Neuronal stem cell (in vitro differentiated cells): ENCODE data around the gene RASA3.
"Not testable (repeated sequence)": the region's sequence is repeated elsewhere in the genome, so short reads cannot be mapped to it uniquely, and the experiment has no call there.

Source experiments
- DNase-seq: peaks from one replicate; pipeline ENCODE4 v3.0.0-alpha.2; 2013; ENCODE audit warnings: low spot score
- H2AFZ ChIP-seq: one replicate; pipeline ENCODE4 v1.6.1; 2013; ENCODE audit warnings: mild to moderate bottlenecking, low read length, inconsistent platforms
- H2AK5ac ChIP-seq: 2 replicates; pipeline ENCODE4 v1.6.1; 2013; ENCODE audit warnings: low read depth, mild to moderate bottlenecking, inconsistent platforms, low read length, moderate library complexity, mixed read lengths
- H2BK120ac ChIP-seq: 2 replicates; pipeline ENCODE4 v1.6.1; 2013; ENCODE audit warnings: low read depth, mild to moderate bottlenecking, inconsistent platforms, low read length, moderate library complexity, mixed read lengths
- H2BK12ac ChIP-seq: one replicate; pipeline ENCODE4 v1.6.1; 2013; ENCODE audit warnings: low read length, inconsistent platforms
- H2BK15ac ChIP-seq: 2 replicates; pipeline ENCODE4 v1.6.1; 2013; ENCODE audit warnings: mild to moderate bottlenecking, low read length, inconsistent platforms, mixed read lengths
- H2BK5ac ChIP-seq: one replicate; pipeline ENCODE4 v1.6.1; 2013; ENCODE audit warnings: inconsistent platforms, mild to moderate bottlenecking, low read length, moderate library complexity
- H3K14ac ChIP-seq: one replicate; pipeline ENCODE4 v1.6.1; 2013; ENCODE audit warnings: low read length, inconsistent platforms
- H3K18ac ChIP-seq: 2 replicates; pipeline ENCODE4 v1.6.1; 2013; ENCODE audit warnings: low read length, inconsistent platforms
- H3K23ac ChIP-seq: 2 replicates; pipeline ENCODE4 v1.6.1; 2013; ENCODE audit warnings: low read depth, mild to moderate bottlenecking, mixed read lengths, low read length, inconsistent platforms; ENCODE audit not compliant: poor library complexity
- H3K27ac ChIP-seq: replicated peaks from 3 replicates; pipeline ENCODE4 v1.5.1; 2013; ENCODE audit warnings: low read length, inconsistent platforms
- H3K27me3 ChIP-seq, 3 experiments: 2 replicates each; pipeline ENCODE4 v1.6.1; 2013; ENCODE audit warnings: low read length in 3 of 3, mild to moderate bottlenecking in 2 of 3, inconsistent platforms in 1 of 3, low read depth in 1 of 3, mixed read lengths in 1 of 3, moderate library complexity in 1 of 3; ENCODE audit not compliant: control insufficient read depth in 3 of 3, insufficient read depth in 3 of 3
- H3K36me3 ChIP-seq, 2 donors: replicated peaks in 1 of 2; 2 replicates each; pipeline ENCODE4 v1.6.1; 2013; ENCODE audit warnings: low read length in 2 of 2; ENCODE audit not compliant: control insufficient read depth in 2 of 2, insufficient read depth in 2 of 2
- H3K4ac ChIP-seq: 2 replicates; pipeline ENCODE4 v1.6.1; 2013; ENCODE audit warnings: inconsistent platforms, mild to moderate bottlenecking, low read length, moderate library complexity
- H3K4me1 ChIP-seq, 2 donors: 1 replicate in 1 of 2; 2 replicates in 1 of 2; pipeline ENCODE4 v1.6.1; 2013; ENCODE audit warnings: low read length in 2 of 2, low read depth in 1 of 2; ENCODE audit not compliant: control insufficient read depth in 2 of 2, insufficient read depth in 1 of 2
- H3K4me2 ChIP-seq: one replicate; pipeline ENCODE4 v1.6.1; 2013; ENCODE audit warnings: mild to moderate bottlenecking, low read length, inconsistent platforms; ENCODE audit not compliant: insufficient read depth, poor library complexity, severe bottlenecking
- H3K4me3 ChIP-seq, 2 donors: 2 replicates each; pipeline ENCODE4 v1.5.1; 2013; ENCODE audit warnings: low read length in 2 of 2, mild to moderate bottlenecking in 2 of 2, inconsistent platforms in 1 of 2, moderate library complexity in 1 of 2
- H3K79me1 ChIP-seq: one replicate; pipeline ENCODE4 v1.6.1; 2013; ENCODE audit warnings: low read depth, mild to moderate bottlenecking, inconsistent platforms, low read length, moderate library complexity
- H3K9ac ChIP-seq: one replicate; pipeline ENCODE4 v1.6.1; 2013; ENCODE audit warnings: mild to moderate bottlenecking, low read depth, low read length, inconsistent platforms; ENCODE audit not compliant: poor library complexity
- H3K9me3 ChIP-seq, 2 donors: replicated peaks in 1 of 2; 2 replicates each; pipeline versions ENCODE3 to v1.6.1; 2013; ENCODE audit warnings: low read length in 2 of 2, mild to moderate bottlenecking in 2 of 2, inconsistent platforms in 1 of 2, low read depth in 1 of 2, mixed read lengths in 1 of 2, moderate library complexity in 1 of 2; ENCODE audit not compliant: control insufficient read depth in 2 of 2, insufficient read depth in 1 of 2
- H4K8ac ChIP-seq: one replicate; pipeline ENCODE4 v1.6.1; 2013; ENCODE audit warnings: low read depth, mild to moderate bottlenecking, inconsistent platforms, low read length, moderate library complexity
- H4K91ac ChIP-seq: one replicate; pipeline ENCODE4 v1.6.1; 2013; ENCODE audit warnings: low read length, low read depth, mild to moderate bottlenecking, inconsistent platforms; ENCODE audit not compliant: poor library complexity
- WGBS, 2 donors: extraction: QIAGEN DNeasy Blood & Tissue Kit; methylation state at CpG; one replicate each; pipeline ENCODE4 v1.1.7; 2013; ENCODE audit warnings: missing lambda C conversion rate in 2 of 2, mixed read lengths in 1 of 2; ENCODE audit not compliant: insufficient read length in 2 of 2, insufficient replicate concordance in 1 of 2; ENCODE audit errors: extremely low coverage in 2 of 2; 5-methylcytosine and 5-hydroxymethylcytosine counted together

Gene RASA3

GRCh38 chr13:113988859-113989258 lies 143.6 kb downstream of the RASA3 start:
- H3K4me1 ChIP-seq, H3K27ac ChIP-seq, H3K9me3 ChIP-seq, H3K27me3 ChIP-seq, H2BK12ac ChIP-seq, DNase-seq, H2BK120ac ChIP-seq, H2BK15ac ChIP-seq, H3K18ac ChIP-seq, H2BK5ac ChIP-seq, H3K4me2 ChIP-seq, H2AK5ac ChIP-seq, H4K91ac ChIP-seq, H3K4ac ChIP-seq, H3K23ac ChIP-seq, H2AFZ ChIP-seq, H3K79me1 ChIP-seq, H3K9ac ChIP-seq: not testable (repeated sequence)
- H3K4me3 ChIP-seq: peak overlapping the region in 1 of 2 donors; percentile 67
- WGBS, 2 donors: no CpG with 5 or more reads among the region's 6 CpGs
- H3K14ac ChIP-seq: peak overlapping the region; percentile 63
- H3K36me3 ChIP-seq: peaks cover 16 to 37% of the 10 kb centered on the region in 2 donors
- peak overlapping the region; percentile 48 for H4K8ac ChIP-seq

GRCh38 chr13:113982296-113982661 lies 150.1 kb downstream of the RASA3 start:
- Histone ChIP-seq H3K4me3 (no peak overlapping the region), H2BK5ac (no peak overlapping the region), H3K27ac (no peak overlapping the region), H2AFZ (no peak overlapping the region), H4K91ac (no peak overlapping the region), H3K4me1 (peaks cover 2 to 3% of the 10 kb centered on the region in 2 donors), H3K14ac (no peak overlapping the region), H3K9ac (no peak overlapping the region), H3K36me3 (peaks cover 12 to 52% of the 10 kb centered on the region in 2 donors), H3K4me2 (no peak overlapping the region), H2BK12ac (no peak overlapping the region), H2AK5ac (peak overlapping the region; percentile 3), H4K8ac (no peak overlapping the region), H2BK15ac (no peak overlapping the region), H3K23ac (no peak overlapping the region), H2BK120ac (no peak overlapping the region), H3K79me1 (no peaks in the 10 kb centered on the region), H3K4ac (no peak overlapping the region), H3K27me3 (no peaks in the 10 kb centered on the region), H3K9me3 (peaks cover 0 to 6% of the 10 kb centered on the region in 2 donors), H3K18ac (peak overlapping the region; percentile 19)
- WGBS, 2 donors: no CpG with 5 or more reads among the region's 15 CpGs
- no peak for DNase-seq

GRCh38 chr13:113981611-113982295 lies 150.7 kb downstream of the RASA3 start:
- no peaks in the 10 kb centered on the region for H3K27me3 ChIP-seq
- peaks cover 12 to 57% of the 10 kb centered on the region in 2 donors for H3K36me3 ChIP-seq
- peak overlapping the region; percentile 72 for H2BK120ac ChIP-seq
- H2BK5ac ChIP-seq: no peak overlapping the region
- no peak overlapping the region for H2AK5ac ChIP-seq
- no peak overlapping the region for H2BK15ac ChIP-seq
- no peak overlapping the region for H3K23ac ChIP-seq
- H2AFZ ChIP-seq: no peak overlapping the region
- no peak overlapping the region for H4K8ac ChIP-seq
- H4K91ac ChIP-seq: no peak overlapping the region
- no peak for DNase-seq
- no peak overlapping the region for H2BK12ac ChIP-seq
- no peak overlapping the region for H3K4me3 ChIP-seq
- WGBS, 2 donors: no CpG with 5 or more reads among the region's 28 CpGs
- H3K14ac ChIP-seq: peak overlapping the region; percentile 31
- H3K18ac ChIP-seq: no peak overlapping the region
- H3K4me2 ChIP-seq: no peak overlapping the region
- no peaks in the 10 kb centered on the region for H3K79me1 ChIP-seq
- no peak overlapping the region for H3K4ac ChIP-seq
- no peak overlapping the region for H3K27ac ChIP-seq
- peaks cover 0 to 6% of the 10 kb centered on the region in 2 donors for H3K9me3 ChIP-seq
- H3K9ac ChIP-seq: no peak overlapping the region
- H3K4me1 ChIP-seq: peaks cover 6 to 8% of the 10 kb centered on the region in 2 donors

GRCh38 chr13:113981194-113981605 lies 151.2 kb downstream of the RASA3 start:
- Histone ChIP-seq H2BK5ac (no peak overlapping the region), H3K79me1 (no peaks in the 10 kb centered on the region), H3K4me1 (peaks cover 6 to 11% of the 10 kb centered on the region in 2 donors), H3K27me3 (no peaks in the 10 kb centered on the region), H3K9ac (no peak overlapping the region), H3K14ac (peak overlapping the region; percentile 56), H3K9me3 (peaks cover 0 to 6% of the 10 kb centered on the region in 2 donors), H2AFZ (no peak overlapping the region), H2BK12ac (peak overlapping the region; percentile 60), H2BK15ac (no peak overlapping the region), H3K23ac (peak overlapping the region; percentile 35), H3K4ac (no peak overlapping the region), H4K8ac (no peak overlapping the region), H2AK5ac (no peak overlapping the region), H3K27ac (no peak overlapping the region), H3K4me3 (no peak overlapping the region), H2BK120ac (peak overlapping the region; percentile 72), H3K18ac (peak overlapping the region; percentile 53), H3K36me3 (peaks cover 12 to 59% of the 10 kb centered on the region in 2 donors), H4K91ac (no peak overlapping the region), H3K4me2 (no peak overlapping the region)
- WGBS, 2 donors: no CpG with 5 or more reads among the region's 16 CpGs
- no peak for DNase-seq
